ENCODE data around the gene ARHGAP15. TPM values are rescaled to one million over a fixed set of nuclear protein-coding genes. Genes with fewer than 3 reads are reported as not detected.
A peak's percentile ranks its signal among the peaks of the same experiment; 100 is the strongest.

Gene ARHGAP15
- total RNA-seq, 1 donor from 2014 or later = 0.51 TPM

- Mint-ChIP-seq H3K27me3 (ENCODE audit: low read depth) (no peaks in the 10 kb centered on the region), H3K4me3 (no peak overlapping the region), H3K27ac (peak overlapping the region; percentile 73), H3K36me3 (peaks cover 3% of the 10 kb centered on the region), H3K9me3 (peaks cover 13% of the 10 kb centered on the region), H3K4me1 (peaks cover 33% of the 10 kb centered on the region)
- TF ChIP-seq CTCF (IDR thresholded peaks at IDR 0.05; ENCODE audit: unreplicated experiment) = no peak
- DNase-seq (ENCODE audit: low spot score in 2 of 2, unreplicated experiment in 2 of 2) = no peak
Observed at GRCh38 chr2:143623231-143623908, 494.2 kb downstream of the ARHGAP15 start.

GRCh38 chr2:143623909-143624260, 494.7 kb downstream of the ARHGAP15 start:
- H3K9me3 Mint-ChIP-seq = peaks cover 17% of the 10 kb centered on the region
- peaks cover 33% of the 10 kb centered on the region for H3K4me1 Mint-ChIP-seq
- H3K36me3 Mint-ChIP-seq = peaks cover 6% of the 10 kb centered on the region
- TF ChIP-seq CTCF (IDR thresholded peaks at IDR 0.05; ENCODE audit: unreplicated experiment) = no peak
- no peak for DNase-seq (ENCODE audit: low spot score in 2 of 2, unreplicated experiment in 2 of 2)
- peak overlapping the region; percentile 73 for H3K27ac Mint-ChIP-seq
- H3K27me3 Mint-ChIP-seq (ENCODE audit: low read depth) = no peaks in the 10 kb centered on the region
- no peak overlapping the region for H3K4me3 Mint-ChIP-seq

GRCh38 chr2:143629340-143629739, 500.1 kb downstream of the ARHGAP15 start:
- TF ChIP-seq CTCF (IDR thresholded peaks at IDR 0.05; ENCODE audit: unreplicated experiment) = no peak
- DNase-seq (ENCODE audit: low spot score in 2 of 2, unreplicated experiment in 2 of 2) = no peak
- H3K4me3 Mint-ChIP-seq = no peak overlapping the region
- H3K36me3 Mint-ChIP-seq = peaks cover 8% of the 10 kb centered on the region
- H3K27me3 Mint-ChIP-seq (ENCODE audit: low read depth) = no peaks in the 10 kb centered on the region
- peaks cover 22% of the 10 kb centered on the region for H3K4me1 Mint-ChIP-seq
- H3K9me3 Mint-ChIP-seq = peaks cover 26% of the 10 kb centered on the region
- H3K27ac Mint-ChIP-seq = no peak overlapping the region

- peaks cover 16% of the 10 kb centered on the region for H3K4me1 Mint-ChIP-seq
- DNase-seq (ENCODE audit: low spot score in 2 of 2, unreplicated experiment in 2 of 2) = no peak
- no peak overlapping the region for H3K4me3 Mint-ChIP-seq
- no peaks in the 10 kb centered on the region for H3K27me3 Mint-ChIP-seq (ENCODE audit: low read depth)
- peaks cover 14% of the 10 kb centered on the region for H3K36me3 Mint-ChIP-seq
- H3K9me3 Mint-ChIP-seq = peaks cover 32% of the 10 kb centered on the region
- TF ChIP-seq CTCF (IDR thresholded peaks at IDR 0.05; ENCODE audit: unreplicated experiment) = no peak
- no peak overlapping the region for H3K27ac Mint-ChIP-seq
Observed at GRCh38 chr2:143632751-143633374, 503.6 kb downstream of the ARHGAP15 start.

- peaks cover 27% of the 10 kb centered on the region for H3K9me3 Mint-ChIP-seq
- H3K27ac Mint-ChIP-seq = no peak overlapping the region
- H3K27me3 Mint-ChIP-seq (ENCODE audit: low read depth) = no peaks in the 10 kb centered on the region
- no peak overlapping the region for H3K4me3 Mint-ChIP-seq
- peaks cover 14% of the 10 kb centered on the region for H3K36me3 Mint-ChIP-seq
- H3K4me1 Mint-ChIP-seq = peaks cover 16% of the 10 kb centered on the region
- no peak for TF ChIP-seq CTCF (IDR thresholded peaks at IDR 0.05; ENCODE audit: unreplicated experiment)
- no peak for DNase-seq (ENCODE audit: low spot score in 2 of 2, unreplicated experiment in 2 of 2)
Observed at GRCh38 chr2:143633419-143633818, 504.2 kb downstream of the ARHGAP15 start.

Measured in mesothelial cell of epicardium (in vitro differentiated cells).